ENCODE data around the gene PEAK3. TPM values are rescaled to one million over a fixed set of nuclear protein-coding genes. Genes with fewer than 3 reads are reported as not detected.
A peak's percentile ranks its signal among the peaks of the same experiment; 100 is the strongest.

PEAK3 gene
- total and polyA plus RNA-seq, 2 donors (not counting 1 experiment from before 2014, with no cell fraction given), result 0.18 to 0.71 TPM

GRCh38 chr19:2317300-2317699 is 35.3 kb upstream of the PEAK3 start:
- Mint-ChIP-seq H3K9me3 (ENCODE audit: insufficient read depth) (peaks cover 3% of the 10 kb centered on the region), H3K27me3 (no peaks in the 10 kb centered on the region), H3K4me3 (no peak overlapping the region), H3K4me1 (peaks cover 51% of the 10 kb centered on the region), H3K27ac (peak overlapping the region; percentile 48)
- ATAC-seq (ENCODE audit: low read depth), result no peak
- H3K27me3 ChIP-seq (replicated peaks in 1 of 4; ENCODE audit: control extremely low read depth in 1 of 4, control insufficient read depth in 3 of 4, insufficient read depth in 4 of 4, low read length in 3 of 4), result peaks cover 0 to 7% (median 2%) of the 10 kb centered on the region in 4 experiments
- no peak overlapping the region for H3K4me2 ChIP-seq (replicated peaks; ENCODE audit: low read depth, low read length, poor library complexity, severe bottlenecking)
- peaks cover 44 to 53% of the 10 kb centered on the region in 2 donors for H3K4me1 ChIP-seq (ENCODE audit: control insufficient read depth in 2 of 2, insufficient read depth in 2 of 2, low read length in 2 of 2)
- no peaks in the 10 kb centered on the region for H4K20me1 ChIP-seq (ENCODE audit: control insufficient read depth, insufficient read depth, low read length, poor library complexity, severe bottlenecking)
- ChIA-PET CTCF (interaction anchor here (1.3 to 2.9 kb wide), 7 partner anchors 15 to 81 kb away, joined by 3 to 43 read pairs (median 9); partner anchors contain the start of genes PLEKHJ1 and SF3A2), POLR2A (interaction anchor here (0.6 to 5.0 kb wide), 6 partner anchors 10 to 128 kb away, joined by 3 to 35 read pairs (median 10); partner anchors contain the start of genes LINGO3, LSM7 and SPPL2B)
- H3K36me3 ChIP-seq (replicated peaks in 1 of 2; ENCODE audit: control extremely low read depth in 1 of 2, control insufficient read depth in 1 of 2, extremely low read depth in 1 of 2, insufficient read depth in 2 of 2, low read length in 1 of 2), result peaks cover 0 to 16% of the 10 kb centered on the region in 2 experiments
- no peak overlapping the region for H2AFZ ChIP-seq (ENCODE audit: insufficient read depth, low read depth, low read length, poor library complexity, severe bottlenecking)
- DNase-seq, result no peak
- peaks cover 8% of the 10 kb centered on the region for H3K79me2 ChIP-seq (ENCODE audit: control insufficient read depth, insufficient read depth, low read length)
- no peak overlapping the region for H3K9ac ChIP-seq (ENCODE audit: low read length)
- H3K4me3 ChIP-seq (ENCODE audit: control extremely low read depth in 1 of 5, extremely low read depth in 1 of 5, insufficient read depth in 1 of 5, low read depth in 2 of 5, low read length in 4 of 5), result no peak overlapping the region
- H3K9me3 ChIP-seq (ENCODE audit: control extremely low read depth in 1 of 3, control insufficient read depth in 2 of 3, insufficient read depth in 1 of 3, low read length in 2 of 3), result peaks cover 3 to 20% (median 8%) of the 10 kb centered on the region in 3 donors
- TF ChIP-seq CTCF (IDR thresholded peaks at IDR 0.05) (no peak), EZH2 (IDR thresholded peaks at IDR 0.05; ENCODE audit: borderline replicate concordance, insufficient read depth, low read depth, low read length, poor library complexity, severe bottlenecking) (no peak)
- H3K27ac ChIP-seq (ENCODE audit: low read length in 2 of 2), result no peak overlapping the region
- intact Hi-C loops (cut with micrococcal nuclease), result loop anchor here (2.0 to 10.0 kb wide), 3 partner anchors 16 to 162 kb away; partner anchors contain the start of gene AP3D1
- 96% methylated on average over 10 of the region's 13 CpGs for WGBS (ENCODE audit: insufficient coverage)

GRCh38 chr19:2315818-2316353 is 33.9 kb upstream of the PEAK3 start:
- TF ChIP-seq EZH2 (IDR thresholded peaks at IDR 0.05; ENCODE audit: borderline replicate concordance, insufficient read depth, low read depth, low read length, poor library complexity, severe bottlenecking) (no peak), CTCF (IDR thresholded peaks at IDR 0.05) (no peak)
- CTCF ChIA-PET, result interaction anchor here (0.7 to 2.9 kb wide), 26 partner anchors 8 to 451 kb away, joined by 3 to 43 read pairs (median 5); partner anchors contain the start of genes AP3D1, LSM7, PLEKHJ1 and SF3A2
- Histone ChIP-seq H3K4me1 (ENCODE audit: control insufficient read depth in 2 of 2, insufficient read depth in 2 of 2, low read length in 2 of 2) (peaks cover 46 to 55% of the 10 kb centered on the region in 2 donors), H3K36me3 (replicated peaks in 1 of 2; ENCODE audit: control extremely low read depth in 1 of 2, control insufficient read depth in 1 of 2, extremely low read depth in 1 of 2, insufficient read depth in 2 of 2, low read length in 1 of 2) (peaks cover 0 to 3% of the 10 kb centered on the region in 2 experiments), H2AFZ (ENCODE audit: insufficient read depth, low read depth, low read length, poor library complexity, severe bottlenecking) (peak overlapping the region; percentile 60), H3K27me3 (replicated peaks in 1 of 4; ENCODE audit: control extremely low read depth in 1 of 4, control insufficient read depth in 3 of 4, insufficient read depth in 4 of 4, low read length in 3 of 4) (peaks cover 0 to 10% (median 3%) of the 10 kb centered on the region in 4 experiments), H4K20me1 (ENCODE audit: control insufficient read depth, insufficient read depth, low read length, poor library complexity, severe bottlenecking) (no peaks in the 10 kb centered on the region), H3K79me2 (ENCODE audit: control insufficient read depth, insufficient read depth, low read length) (peaks cover 3% of the 10 kb centered on the region), H3K27ac (ENCODE audit: low read length in 2 of 2) (peak overlapping the region; percentile 62 to 75), H3K9ac (ENCODE audit: low read length) (peak overlapping the region; percentile 31), H3K4me2 (replicated peaks; ENCODE audit: low read depth, low read length, poor library complexity, severe bottlenecking) (peak overlapping the region; percentile 63), H3K9me3 (ENCODE audit: control extremely low read depth in 1 of 3, control insufficient read depth in 2 of 3, insufficient read depth in 1 of 3, low read length in 2 of 3) (peaks cover 3 to 20% (median 8%) of the 10 kb centered on the region in 3 donors), H3K4me3 (ENCODE audit: control extremely low read depth in 1 of 5, extremely low read depth in 1 of 5, insufficient read depth in 1 of 5, low read depth in 2 of 5, low read length in 4 of 5) (peak overlapping the region in 1 of 5 experiments; percentile 19)
- ATAC-seq (ENCODE audit: low read depth) (peak; percentile 75), DNase-seq (peak; percentile 74)
- Mint-ChIP-seq H3K27ac (peak overlapping the region; percentile 93), H3K4me1 (peaks cover 51% of the 10 kb centered on the region), H3K27me3 (no peaks in the 10 kb centered on the region), H3K9me3 (ENCODE audit: insufficient read depth) (peaks cover 3% of the 10 kb centered on the region), H3K4me3 (peak overlapping the region; percentile 74)
- POLR2A ChIA-PET, result interaction anchor here (0.6 to 5.0 kb wide), 14 partner anchors 8 to 230 kb away, joined by 3 to 35 read pairs (median 8); partner anchors contain the start of genes LINGO3, LSM7 and SPPL2B
- intact Hi-C loops (cut with micrococcal nuclease), result loop anchor here (1.0 to 10.0 kb wide), 4 partner anchors 17 to 161 kb away; partner anchors contain the start of genes AP3D1, PLEKHJ1 and SF3A2
- 47% methylated on average over 22 of the region's 22 CpGs for WGBS (ENCODE audit: insufficient coverage)

Measured in B cell (primary cell).